Measurements from ENCODE around the gene PSMD9.

Gene PSMD9

GRCh38 chr12:121955258-121956237 is 67.0 kb downstream of the PSMD9 start:
- Histone ChIP-seq H3K4me1 (no peaks in the 10 kb centered on the region), H3K4me3 (ENCODE audit: low read depth, low read length) (peak overlapping the region; percentile 12), H3K36me3 (no peaks in the 10 kb centered on the region), H3K9me3 (no peaks in the 10 kb centered on the region), H3K27me3 (no peaks in the 10 kb centered on the region)
- DNase-seq: no peak
- peak; percentile 74 for TF ChIP-seq CTCF (IDR thresholded peaks at IDR 0.05; ENCODE audit: low read depth, low read length)

GRCh38 chr12:121957861-121958515 is 69.4 kb downstream of the PSMD9 start:
- Histone ChIP-seq H3K9me3 (no peaks in the 10 kb centered on the region), H3K27me3 (no peaks in the 10 kb centered on the region), H3K36me3 (no peaks in the 10 kb centered on the region), H3K4me3 (ENCODE audit: low read depth, low read length) (no peak overlapping the region), H3K4me1 (no peaks in the 10 kb centered on the region)
- DNase-seq: no peak
- TF ChIP-seq CTCF (IDR thresholded peaks at IDR 0.05; ENCODE audit: low read depth, low read length): no peak

GRCh38 chr12:121958541-121959240 is 70.1 kb downstream of the PSMD9 start:
- H3K27me3 ChIP-seq: no peaks in the 10 kb centered on the region
- DNase-seq: no peak
- H3K4me3 ChIP-seq (ENCODE audit: low read depth, low read length): no peak overlapping the region
- H3K36me3 ChIP-seq: no peaks in the 10 kb centered on the region
- H3K4me1 ChIP-seq: no peaks in the 10 kb centered on the region
- no peak for TF ChIP-seq CTCF (IDR thresholded peaks at IDR 0.05; ENCODE audit: low read depth, low read length)
- H3K9me3 ChIP-seq: no peaks in the 10 kb centered on the region

GRCh38 chr12:121960541-121960940 is 72.0 kb downstream of the PSMD9 start:
- TF ChIP-seq CTCF (IDR thresholded peaks at IDR 0.05; ENCODE audit: low read depth, low read length): no peak
- H3K9me3 ChIP-seq: no peaks in the 10 kb centered on the region
- no peaks in the 10 kb centered on the region for H3K27me3 ChIP-seq
- H3K4me1 ChIP-seq: no peaks in the 10 kb centered on the region
- no peak overlapping the region for H3K4me3 ChIP-seq (ENCODE audit: low read depth, low read length)
- no peak for DNase-seq
- no peaks in the 10 kb centered on the region for H3K36me3 ChIP-seq

GRCh38 chr12:121961195-121961879 is 72.7 kb downstream of the PSMD9 start:
- H3K9me3 ChIP-seq: no peaks in the 10 kb centered on the region
- no peaks in the 10 kb centered on the region for H3K36me3 ChIP-seq
- no peaks in the 10 kb centered on the region for H3K27me3 ChIP-seq
- no peaks in the 10 kb centered on the region for H3K4me1 ChIP-seq
- H3K4me3 ChIP-seq (ENCODE audit: low read depth, low read length): no peak overlapping the region
- no peak for TF ChIP-seq CTCF (IDR thresholded peaks at IDR 0.05; ENCODE audit: low read depth, low read length)
- DNase-seq: no peak

Measured in BE2C (cell line).